HG03103 (cell line): ENCODE results near the gene SCGB1C2.

Experiments
- ATAC-seq: cut with Tn5 transposase; IDR thresholded peaks from one replicate; pipeline ENCODE4 v1.9.1; 2021; ENCODE audit warnings: low read depth; ENCODE audit not compliant: unreplicated experiment

The SCGB1C2 gene

GRCh38 chr17:147796-148740 is 10.7 kb downstream of the SCGB1C2 start:
- ATAC-seq: no peak

- ATAC-seq: no peak
Measured at GRCh38 chr17:148757-149156, 11.4 kb downstream of the SCGB1C2 start.

- ATAC-seq: no peak
Measured at GRCh38 chr17:149231-149630, 11.9 kb downstream of the SCGB1C2 start.

- ATAC-seq: no peak
Measured at GRCh38 chr17:149897-150584, 12.7 kb downstream of the SCGB1C2 start.

- no peak for ATAC-seq
Measured at GRCh38 chr17:151004-151403, 13.6 kb downstream of the SCGB1C2 start.

- no peak for ATAC-seq
Measured at GRCh38 chr17:151886-152859, 14.8 kb downstream of the SCGB1C2 start.

GRCh38 chr17:152860-153420 is 15.6 kb downstream of the SCGB1C2 start:
- ATAC-seq: no peak

- ATAC-seq: no peak
Measured at GRCh38 chr17:153851-154250, 16.5 kb downstream of the SCGB1C2 start.

- no peak for ATAC-seq
Measured at GRCh38 chr17:155576-155975, 18.2 kb downstream of the SCGB1C2 start.

GRCh38 chr17:156094-156621 is 18.8 kb downstream of the SCGB1C2 start:
- no peak for ATAC-seq

- no peak for ATAC-seq
Measured at GRCh38 chr17:156946-157345, 19.6 kb downstream of the SCGB1C2 start.

- ATAC-seq: no peak
Measured at GRCh38 chr17:157901-158300, 20.5 kb downstream of the SCGB1C2 start.

- ATAC-seq: no peak
Measured at GRCh38 chr17:158379-158778, 21.0 kb downstream of the SCGB1C2 start.

- no peak for ATAC-seq
Measured at GRCh38 chr17:159609-160008, 22.2 kb downstream of the SCGB1C2 start.

GRCh38 chr17:160336-160735 is 23.0 kb downstream of the SCGB1C2 start:
- ATAC-seq: no peak

- ATAC-seq: no peak
Measured at GRCh38 chr17:161481-161880, 24.1 kb downstream of the SCGB1C2 start.

GRCh38 chr17:162689-163088 is 25.3 kb downstream of the SCGB1C2 start:
- no peak for ATAC-seq

- no peak for ATAC-seq
Measured at GRCh38 chr17:163514-164098, 26.2 kb downstream of the SCGB1C2 start.

- ATAC-seq: no peak
Measured at GRCh38 chr17:164303-165235, 27.2 kb downstream of the SCGB1C2 start.
